ENCODE measurements around the gene LRRC8B. TPM values are rescaled to one million over a fixed set of nuclear protein-coding genes. Genes with fewer than 3 reads are reported as not detected.
"Not testable (repeated sequence)": the region's sequence is repeated elsewhere in the genome, so short reads cannot be mapped to it uniquely, and the experiment has no call there.

Gene LRRC8B
- total RNA-seq, 2 donors from 2014 or later = 39.2 to 39.4 TPM

DNA sequence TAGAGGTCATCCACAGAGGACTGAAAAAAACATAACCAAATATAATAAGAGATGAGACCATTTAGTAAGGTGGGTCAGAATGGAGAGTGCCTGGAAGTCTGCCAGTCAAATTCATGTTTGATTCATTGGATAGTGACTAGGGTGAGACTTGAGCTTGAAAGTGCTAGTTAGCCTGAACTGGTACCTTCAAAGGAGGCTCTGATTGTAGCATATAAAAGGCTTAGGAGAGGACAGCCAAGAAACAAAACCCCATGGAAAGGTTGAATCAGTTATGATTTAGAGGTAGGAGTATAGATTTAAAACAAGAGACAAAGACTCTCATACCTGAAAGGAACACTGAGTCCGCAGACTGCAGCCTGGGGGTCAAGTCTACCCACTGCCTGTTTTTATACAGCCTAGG is 63.9 kb downstream of the LRRC8B start:
- H3K4me1 Mint-ChIP-seq = peaks cover 12% of the 10 kb centered on the region
- Histone ChIP-seq H3K27me3 (ENCODE audit: control insufficient read depth, insufficient read depth, low read length, poor library complexity, severe bottlenecking) (no peaks in the 10 kb centered on the region), H3K4me1 (ENCODE audit: control insufficient read depth, insufficient read depth, low read length) (no peaks in the 10 kb centered on the region), H3K4me3 (ENCODE audit: low read length) (no peak overlapping the region), H3K9me3 (ENCODE audit: control insufficient read depth, low read length) (no peaks in the 10 kb centered on the region), H3K27ac (ENCODE audit: low read depth, low read length) (no peak overlapping the region), H3K9ac (ENCODE audit: extremely low read depth, low read length, poor library complexity, severe bottlenecking) (no peak overlapping the region), H3K36me3 (ENCODE audit: control insufficient read depth, insufficient read depth, low read length) (peaks cover 58% of the 10 kb centered on the region)
- H3K9me3 Mint-ChIP-seq = no peaks in the 10 kb centered on the region
- no peak overlapping the region for H3K4me3 Mint-ChIP-seq
- TF ChIP-seq, protein P1, sequence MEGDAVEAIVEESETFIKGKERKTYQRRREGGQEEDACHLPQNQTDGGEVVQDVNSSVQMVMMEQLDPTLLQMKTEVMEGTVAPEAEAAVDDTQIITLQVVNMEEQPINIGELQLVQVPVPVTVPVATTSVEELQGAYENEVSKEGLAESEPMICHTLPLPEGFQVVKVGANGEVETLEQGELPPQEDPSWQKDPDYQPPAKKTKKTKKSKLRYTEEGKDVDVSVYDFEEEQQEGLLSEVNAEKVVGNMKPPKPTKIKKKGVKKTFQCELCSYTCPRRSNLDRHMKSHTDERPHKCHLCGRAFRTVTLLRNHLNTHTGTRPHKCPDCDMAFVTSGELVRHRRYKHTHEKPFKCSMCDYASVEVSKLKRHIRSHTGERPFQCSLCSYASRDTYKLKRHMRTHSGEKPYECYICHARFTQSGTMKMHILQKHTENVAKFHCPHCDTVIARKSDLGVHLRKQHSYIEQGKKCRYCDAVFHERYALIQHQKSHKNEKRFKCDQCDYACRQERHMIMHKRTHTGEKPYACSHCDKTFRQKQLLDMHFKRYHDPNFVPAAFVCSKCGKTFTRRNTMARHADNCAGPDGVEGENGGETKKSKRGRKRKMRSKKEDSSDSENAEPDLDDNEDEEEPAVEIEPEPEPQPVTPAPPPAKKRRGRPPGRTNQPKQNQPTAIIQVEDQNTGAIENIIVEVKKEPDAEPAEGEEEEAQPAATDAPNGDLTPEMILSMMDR (conservative IDR thresholded peaks at IDR 0.05) = no peak
- H3K27me3 Mint-ChIP-seq (ENCODE audit: insufficient read depth) = no peaks in the 10 kb centered on the region
- H3K27ac Mint-ChIP-seq = no peak overlapping the region
- no peak for DNase-seq
- H3K36me3 Mint-ChIP-seq (ENCODE audit: low read depth) = peaks cover 44% of the 10 kb centered on the region
- WGBS, 2 experiments (ENCODE audit: insufficient coverage in 1 of 2, insufficient read length in 1 of 2) = 100% methylated on average over 1 of the region's 1 CpG; no CpG with 5 or more reads in 1 of the 2 experiments

DNA sequence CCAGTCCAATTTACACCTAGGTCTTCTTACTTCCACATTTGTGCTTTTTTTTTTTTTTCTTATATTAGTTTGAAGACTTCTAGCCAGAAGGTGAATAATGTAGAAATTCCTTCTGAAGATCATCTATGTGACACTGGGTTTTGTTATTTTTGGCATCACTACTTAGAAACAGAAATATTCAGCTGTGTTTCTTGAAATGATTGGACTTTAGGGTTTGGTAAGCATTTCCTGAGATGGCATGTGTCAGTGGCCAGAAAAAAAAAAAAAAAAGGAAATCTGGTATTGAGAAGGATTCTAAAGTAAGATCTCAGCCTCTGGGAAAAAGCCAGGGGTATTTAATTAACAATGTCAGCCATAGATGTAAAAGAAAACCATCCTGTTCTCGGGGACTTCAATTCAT is 64.9 kb downstream of the LRRC8B start:
- Histone ChIP-seq H3K4me1 (ENCODE audit: control insufficient read depth, insufficient read depth, low read length) (no peaks in the 10 kb centered on the region), H3K9ac (ENCODE audit: extremely low read depth, low read length, poor library complexity, severe bottlenecking) (no peak overlapping the region), H3K9me3 (ENCODE audit: control insufficient read depth, low read length) (no peaks in the 10 kb centered on the region), H3K4me3 (ENCODE audit: low read length) (no peak overlapping the region), H3K27ac (ENCODE audit: low read depth, low read length) (no peak overlapping the region), H3K27me3 (ENCODE audit: control insufficient read depth, insufficient read depth, low read length, poor library complexity, severe bottlenecking) (no peaks in the 10 kb centered on the region), H3K36me3 (ENCODE audit: control insufficient read depth, insufficient read depth, low read length) (peaks cover 53% of the 10 kb centered on the region)
- H3K9me3 Mint-ChIP-seq = no peaks in the 10 kb centered on the region
- TF ChIP-seq, protein P1 (conservative IDR thresholded peaks at IDR 0.05) = no peak
- H3K27ac Mint-ChIP-seq = no peak overlapping the region
- H3K4me1 Mint-ChIP-seq = peaks cover 16% of the 10 kb centered on the region
- no peak for DNase-seq
- H3K36me3 Mint-ChIP-seq (ENCODE audit: low read depth) = peaks cover 37% of the 10 kb centered on the region
- no peaks in the 10 kb centered on the region for H3K27me3 Mint-ChIP-seq (ENCODE audit: insufficient read depth)
- H3K4me3 Mint-ChIP-seq = no peak overlapping the region
- WGBS, 2 experiments (ENCODE audit: insufficient coverage in 1 of 2, insufficient read length in 1 of 2) = 86 to 90% methylated on average over 1 of the region's 1 CpG

DNA sequence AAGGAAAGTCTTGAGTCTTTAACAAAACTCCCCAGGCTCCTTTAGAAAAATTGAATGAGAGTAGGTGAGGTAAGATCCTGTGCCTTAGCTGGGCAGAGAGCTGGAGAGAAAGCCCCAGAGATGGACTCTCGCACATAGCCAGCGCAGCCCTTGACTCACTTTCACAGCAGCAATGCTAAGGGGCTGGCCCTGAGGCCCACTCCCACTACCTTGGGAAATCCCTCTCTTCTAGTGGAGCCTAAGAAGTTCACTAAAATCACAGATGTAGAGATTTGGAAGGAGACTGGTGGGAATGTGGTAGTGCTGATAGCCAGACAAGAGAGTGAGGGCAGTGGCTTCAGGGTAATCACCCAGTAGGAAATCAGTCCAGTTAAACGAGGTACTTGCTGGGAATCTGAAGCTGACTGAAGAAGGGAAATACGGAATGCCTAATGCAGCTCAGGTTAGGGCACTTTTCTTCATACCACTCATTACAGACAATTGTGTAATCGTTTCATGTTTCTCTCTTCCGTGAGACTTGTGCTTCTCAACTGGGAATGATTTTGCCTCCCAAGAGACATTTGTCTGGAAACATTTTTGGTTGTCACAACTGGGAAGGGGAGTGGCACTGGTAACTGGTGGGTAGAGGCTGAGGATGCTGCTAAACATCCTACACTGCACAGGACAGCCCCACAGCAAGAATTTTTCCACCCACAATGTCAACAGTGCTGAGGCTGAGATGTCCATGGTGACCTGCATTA is 65.9 kb downstream of the LRRC8B start:
- H3K27me3 Mint-ChIP-seq (ENCODE audit: insufficient read depth) = no peaks in the 10 kb centered on the region
- TF ChIP-seq, protein P1 (conservative IDR thresholded peaks at IDR 0.05) = no peak
- Histone ChIP-seq H3K27me3 (ENCODE audit: control insufficient read depth, insufficient read depth, low read length, poor library complexity, severe bottlenecking) (no peaks in the 10 kb centered on the region), H3K9ac (ENCODE audit: extremely low read depth, low read length, poor library complexity, severe bottlenecking) (no peak overlapping the region), H3K36me3 (ENCODE audit: control insufficient read depth, insufficient read depth, low read length) (peaks cover 53% of the 10 kb centered on the region), H3K27ac (ENCODE audit: low read depth, low read length) (no peak overlapping the region), H3K4me1 (ENCODE audit: control insufficient read depth, insufficient read depth, low read length) (no peaks in the 10 kb centered on the region), H3K4me3 (ENCODE audit: low read length) (no peak overlapping the region), H3K9me3 (ENCODE audit: control insufficient read depth, low read length) (no peaks in the 10 kb centered on the region)
- H3K27ac Mint-ChIP-seq = peak overlapping the region; percentile 14
- H3K36me3 Mint-ChIP-seq (ENCODE audit: low read depth) = peaks cover 30% of the 10 kb centered on the region
- no peak overlapping the region for H3K4me3 Mint-ChIP-seq
- no peak for DNase-seq
- 75 to 92% methylated on average over 2 to 6 of the region's 6 CpGs for WGBS, 2 experiments (ENCODE audit: insufficient coverage in 1 of 2, insufficient read length in 1 of 2)
- peaks cover 16% of the 10 kb centered on the region for H3K4me1 Mint-ChIP-seq
- no peaks in the 10 kb centered on the region for H3K9me3 Mint-ChIP-seq

DNA sequence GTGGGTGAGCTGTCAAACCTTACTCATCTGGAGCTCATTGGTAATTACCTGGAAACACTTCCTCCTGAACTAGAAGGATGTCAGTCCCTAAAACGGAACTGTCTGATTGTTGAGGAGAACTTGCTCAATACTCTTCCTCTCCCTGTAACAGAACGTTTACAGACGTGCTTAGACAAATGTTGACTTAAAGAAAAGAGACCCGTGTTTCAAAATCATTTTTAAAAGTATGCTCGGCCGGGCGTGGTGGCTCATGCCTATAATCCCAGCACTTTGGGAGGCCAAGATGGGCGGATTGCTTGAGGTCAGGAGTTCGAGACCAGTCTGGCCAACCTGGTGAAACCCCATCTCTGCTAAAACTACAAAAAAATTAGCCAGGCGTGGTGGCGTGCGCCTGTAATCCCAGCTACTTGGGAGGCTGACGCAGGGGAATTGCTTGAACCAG is 68.3 kb downstream of the LRRC8B start:
- not testable (repeated sequence) for H3K9me3 Mint-ChIP-seq; H3K27ac Mint-ChIP-seq; H3K4me3 ChIP-seq (ENCODE audit: low read length); H3K27me3 ChIP-seq (ENCODE audit: control insufficient read depth, insufficient read depth, low read length, poor library complexity, severe bottlenecking); DNase-seq; H3K9ac ChIP-seq (ENCODE audit: extremely low read depth, low read length, poor library complexity, severe bottlenecking); H3K27me3 Mint-ChIP-seq (ENCODE audit: insufficient read depth); H3K9me3 ChIP-seq (ENCODE audit: control insufficient read depth, low read length); H3K4me3 Mint-ChIP-seq; H3K4me1 ChIP-seq (ENCODE audit: control insufficient read depth, insufficient read depth, low read length); H3K27ac ChIP-seq (ENCODE audit: low read depth, low read length)
- 93 to 96% methylated on average over 9 to 13 of the region's 13 CpGs for WGBS, 2 experiments (ENCODE audit: insufficient coverage in 1 of 2, insufficient read length in 1 of 2)
- Mint-ChIP-seq H3K4me1 (peaks cover 13% of the 10 kb centered on the region), H3K36me3 (ENCODE audit: low read depth) (peaks cover 20% of the 10 kb centered on the region)
- peaks cover 48% of the 10 kb centered on the region for H3K36me3 ChIP-seq (ENCODE audit: control insufficient read depth, insufficient read depth, low read length)
